Thyroid gland (tissue), 4 donors: ENCODE results near the gene CCDC63.

Experiments used
- CTCF ChIP-seq, 6 experiments: fragments of 200-600 bp in 3 of 6; fragments of 450-650 bp in 3 of 6; sonication (generic) in 3 of 6; IDR thresholded peaks; one replicate each; pipeline ENCODE4 v1.5.1; 2016 to 2019; ENCODE audit warnings: antibody characterized with exemption in 6 of 6, mild to moderate bottlenecking in 2 of 6, inconsistent platforms in 1 of 6, moderate library complexity in 1 of 6
- POLR2A ChIP-seq, 2 donors: fragments of 450-650 bp; IDR thresholded peaks; one replicate each; pipeline ENCODE4 v1.6.1; 2017; ENCODE audit warnings: antibody characterized with exemption in 2 of 2, mild to moderate bottlenecking in 2 of 2, moderate library complexity in 1 of 2

- TF ChIP-seq CTCF (IDR thresholded peaks at IDR 0.05), result no peak
- no peak for TF ChIP-seq POLR2A (IDR thresholded peaks at IDR 0.05)
These were observed 60.2 kb downstream of the CCDC63 start for GRCh38 chr12:110906985-110907384.
